Gastrocnemius medialis (tissue), 4 donors: ENCODE results near the gene ZBTB7B. TPM values are rescaled to one million over a fixed set of nuclear protein-coding genes. Genes with fewer than 3 reads are reported as not detected.

ENCODE experiments used
- ATAC-seq, 2 donors: fragments of 150-250 bp; one replicate each; pipeline ENCODE4 v1.9.1; 2016
- DNase-seq, 2 donors: peaks; one replicate each; pipeline ENCODE4 v3.0.0-alpha.2; 2019
- H3K27ac ChIP-seq, 4 donors: fragments of 200-600 bp; sonication (generic); 1 replicate in 1 of 4; 2 replicates in 3 of 4; pipeline ENCODE4 v1.5.1; 2016 to 2018; ENCODE audit warnings: mild to moderate bottlenecking in 2 of 4, moderate library complexity in 1 of 4
- H3K27me3 ChIP-seq, 3 donors: fragments of 200-600 bp; sonication (generic) in 2 of 3; 1 replicate in 1 of 3; 2 replicates in 2 of 3; pipeline versions ENCODE4 v1.5.1 to v1.6.0; 2016 to 2019; ENCODE audit warnings: mild to moderate bottlenecking in 1 of 3, moderate library complexity in 1 of 3
- H3K36me3 ChIP-seq, 2 donors: fragments of 200-600 bp; sonication (generic) in 1 of 2; one replicate each; pipeline ENCODE4 v1.5.1; 2017 to 2018
- H3K4me1 ChIP-seq, 2 donors: fragments of 200-600 bp; sonication (generic) in 1 of 2; one replicate each; pipeline ENCODE4 v1.5.1; 2016 to 2017; ENCODE audit warnings: mild to moderate bottlenecking in 2 of 2
- H3K4me3 ChIP-seq, 4 donors: fragments of 200-600 bp; sonication (generic) in 3 of 4; 1 replicate in 1 of 4; 2 replicates in 3 of 4; pipeline ENCODE4 v1.5.1; 2016 to 2019; ENCODE audit warnings: mild to moderate bottlenecking in 2 of 4
- H3K9me3 ChIP-seq, 3 donors: fragments of 200-600 bp; sonication (generic) in 2 of 3; 1 replicate in 1 of 3; 2 replicates in 2 of 3; pipeline ENCODE4 v1.5.1; 2016 to 2019
- POLR2A ChIP-seq, 2 donors: fragments of 450-650 bp; IDR thresholded peaks; one replicate each; pipeline ENCODE4 v1.6.1; 2017; ENCODE audit warnings: antibody characterized with exemption in 2 of 2, mild to moderate bottlenecking in 2 of 2, moderate library complexity in 2 of 2
- in situ Hi-C, 4 donors: fragments of 200-750 bp; cut with MboI; loops; one replicate each; pipeline versions ENCODE4 v1.15.0 to v1.8.0; 2017; ENCODE audit warnings: low sequenced_read_pairs in 4 of 4
- intact Hi-C: fragments of 100-400 bp; cut with DNase I; formaldehyde crosslinking; loops from one replicate; pipeline ENCODE4 v1.15.1; 2023; ENCODE audit warnings: low total_unique reads
- total RNA-seq, 4 donors: library from RNA; depleted of rRNA; stranded (reverse); fragments of >200 nt; gene quantifications; one replicate each; pipeline versions ENCODE4 v1.1.0 to v1.2.3, GENCODE V29; 2016
- TF ChIP-seq, protein P1 (sequence below), 5 experiments: fragments of 450-650 bp in 3 of 5; fragments of 200-600 bp in 2 of 5; sonication (generic) in 2 of 5; IDR thresholded peaks in 4 of 5; conservative IDR thresholded peaks in 1 of 5; 1 replicate in 4 of 5; 2 replicates in 1 of 5; pipeline ENCODE4 v1.5.1; 2016 to 2019; ENCODE audit warnings: antibody characterized with exemption in 5 of 5, mild to moderate bottlenecking in 3 of 5, moderate library complexity in 3 of 5

ZBTB7B gene
- total RNA-seq, 4 donors from 2014 or later = 61.3 to 100 (median 73.1) TPM

DNA sequence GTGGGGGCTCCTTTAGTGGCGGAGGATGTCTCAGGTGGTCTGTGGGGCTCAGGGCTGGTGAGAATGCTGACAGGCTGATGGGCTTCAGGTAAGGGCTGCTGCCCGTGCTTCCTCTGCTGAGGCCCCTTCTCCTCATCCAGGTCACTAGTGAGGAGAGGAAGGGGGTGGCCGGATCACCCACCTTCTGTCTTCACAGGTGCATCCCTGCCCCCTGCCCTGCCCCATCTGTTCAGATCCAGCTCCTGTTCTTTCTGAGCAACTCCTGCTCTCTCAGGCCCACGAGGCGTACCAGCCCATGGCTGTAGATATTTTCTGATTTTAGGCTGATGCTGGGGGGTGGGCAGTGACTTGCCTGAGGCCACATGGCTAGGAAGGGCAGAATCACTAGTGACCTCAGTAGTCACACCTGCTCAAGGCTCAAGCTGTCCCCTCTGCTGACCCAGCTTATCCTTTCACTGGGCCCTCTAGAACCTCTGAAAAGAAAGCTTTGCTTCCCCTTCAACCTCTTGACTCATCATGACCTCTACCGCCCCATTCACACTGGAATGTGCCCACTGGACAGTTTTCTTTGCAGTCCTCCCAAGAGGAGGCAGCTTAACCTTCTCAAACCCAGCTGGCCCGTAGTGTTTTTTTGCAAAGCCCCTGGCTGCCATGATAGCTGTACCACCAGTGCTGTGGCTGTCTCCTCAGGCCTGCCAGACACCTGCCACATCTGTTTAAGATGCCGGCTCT is 16.2 kb downstream of the ZBTB7B start:
- peaks cover 0 to 13% of the 10 kb centered on the region in 2 donors for H3K36me3 ChIP-seq
- in situ Hi-C loops = loop anchor here in 2 of 4 donors (10.0 kb wide), 1 partner anchor 54 kb away; the partner anchor contains the start of gene PYGO2 (in 2 of the 2)
- peaks cover 13 to 20% of the 10 kb centered on the region in 2 donors for H3K4me1 ChIP-seq
- no peak overlapping the region for H3K4me3 ChIP-seq
- peak overlapping the region in 1 of 4 donors; percentile 95 for H3K27ac ChIP-seq
- ATAC-seq = no peak
- no peak for TF ChIP-seq POLR2A (IDR thresholded peaks at IDR 0.05)
- TF ChIP-seq, protein P1, sequence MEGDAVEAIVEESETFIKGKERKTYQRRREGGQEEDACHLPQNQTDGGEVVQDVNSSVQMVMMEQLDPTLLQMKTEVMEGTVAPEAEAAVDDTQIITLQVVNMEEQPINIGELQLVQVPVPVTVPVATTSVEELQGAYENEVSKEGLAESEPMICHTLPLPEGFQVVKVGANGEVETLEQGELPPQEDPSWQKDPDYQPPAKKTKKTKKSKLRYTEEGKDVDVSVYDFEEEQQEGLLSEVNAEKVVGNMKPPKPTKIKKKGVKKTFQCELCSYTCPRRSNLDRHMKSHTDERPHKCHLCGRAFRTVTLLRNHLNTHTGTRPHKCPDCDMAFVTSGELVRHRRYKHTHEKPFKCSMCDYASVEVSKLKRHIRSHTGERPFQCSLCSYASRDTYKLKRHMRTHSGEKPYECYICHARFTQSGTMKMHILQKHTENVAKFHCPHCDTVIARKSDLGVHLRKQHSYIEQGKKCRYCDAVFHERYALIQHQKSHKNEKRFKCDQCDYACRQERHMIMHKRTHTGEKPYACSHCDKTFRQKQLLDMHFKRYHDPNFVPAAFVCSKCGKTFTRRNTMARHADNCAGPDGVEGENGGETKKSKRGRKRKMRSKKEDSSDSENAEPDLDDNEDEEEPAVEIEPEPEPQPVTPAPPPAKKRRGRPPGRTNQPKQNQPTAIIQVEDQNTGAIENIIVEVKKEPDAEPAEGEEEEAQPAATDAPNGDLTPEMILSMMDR (IDR thresholded peaks at IDR 0.05 in 4 of 5, conservative IDR thresholded peaks at IDR 0.05 in 1 of 5) = no peak
- DNase-seq = no peak
- no peaks in the 10 kb centered on the region for H3K27me3 ChIP-seq
- no peaks in the 10 kb centered on the region for H3K9me3 ChIP-seq
- intact Hi-C loops = no loop called here

DNA sequence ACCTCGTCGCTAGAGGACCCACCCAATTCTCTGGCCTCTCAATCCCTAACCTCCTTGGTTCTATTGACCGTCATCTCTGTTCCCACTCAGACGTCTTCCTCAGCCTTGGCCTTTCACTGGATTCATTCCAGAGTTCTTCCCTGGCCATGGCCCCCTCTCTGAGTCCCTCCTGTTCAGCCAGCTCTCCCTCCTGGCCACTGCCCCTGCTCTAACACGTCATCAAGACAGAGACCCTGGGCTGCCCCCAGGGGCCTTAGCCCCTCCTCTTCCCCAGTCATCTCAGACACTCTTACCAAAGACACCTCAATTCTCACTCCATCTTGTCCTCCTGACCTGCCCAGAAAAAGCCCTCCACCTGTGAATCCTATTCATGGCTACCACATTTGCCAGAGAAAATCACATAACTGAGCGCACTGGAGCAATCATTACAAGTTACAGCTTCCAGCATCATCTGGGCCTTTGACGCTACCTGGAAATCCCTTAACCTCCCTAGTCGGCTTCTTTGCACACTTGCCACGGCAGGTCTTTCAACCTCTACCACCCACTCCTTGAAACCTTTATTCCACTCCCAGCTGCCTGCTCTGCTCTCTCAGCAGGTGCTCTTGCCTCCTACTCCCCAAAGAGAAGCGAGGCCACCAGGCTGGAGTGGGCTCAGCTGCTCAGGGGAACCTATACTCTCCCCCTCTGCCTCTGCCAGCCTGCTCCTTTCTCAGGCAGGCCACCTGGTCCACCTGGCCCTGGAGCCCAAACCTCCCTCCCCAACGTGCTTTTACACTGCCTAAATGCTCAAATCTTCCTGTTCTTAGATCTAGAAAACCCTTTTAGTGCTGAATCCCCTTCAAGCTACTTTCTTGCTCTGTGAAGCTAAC is 17.0 kb downstream of the ZBTB7B start:
- no peak for DNase-seq
- intact Hi-C loops = no loop called here
- Histone ChIP-seq H3K4me3 (no peak overlapping the region), H3K9me3 (no peaks in the 10 kb centered on the region), H3K27ac (no peak overlapping the region), H3K27me3 (no peaks in the 10 kb centered on the region), H3K4me1 (peaks cover 13 to 20% of the 10 kb centered on the region in 2 donors), H3K36me3 (peaks cover 0 to 10% of the 10 kb centered on the region in 2 donors)
- ATAC-seq = no peak
- TF ChIP-seq, protein P1 (IDR thresholded peaks at IDR 0.05 in 4 of 5, conservative IDR thresholded peaks at IDR 0.05 in 1 of 5) = no peak
- no peak for TF ChIP-seq POLR2A (IDR thresholded peaks at IDR 0.05)
- in situ Hi-C loops = loop anchor here in 2 of 4 donors (10.0 kb wide), 1 partner anchor 55 kb away; the partner anchor contains the start of gene PYGO2 (in 2 of the 2)

DNA sequence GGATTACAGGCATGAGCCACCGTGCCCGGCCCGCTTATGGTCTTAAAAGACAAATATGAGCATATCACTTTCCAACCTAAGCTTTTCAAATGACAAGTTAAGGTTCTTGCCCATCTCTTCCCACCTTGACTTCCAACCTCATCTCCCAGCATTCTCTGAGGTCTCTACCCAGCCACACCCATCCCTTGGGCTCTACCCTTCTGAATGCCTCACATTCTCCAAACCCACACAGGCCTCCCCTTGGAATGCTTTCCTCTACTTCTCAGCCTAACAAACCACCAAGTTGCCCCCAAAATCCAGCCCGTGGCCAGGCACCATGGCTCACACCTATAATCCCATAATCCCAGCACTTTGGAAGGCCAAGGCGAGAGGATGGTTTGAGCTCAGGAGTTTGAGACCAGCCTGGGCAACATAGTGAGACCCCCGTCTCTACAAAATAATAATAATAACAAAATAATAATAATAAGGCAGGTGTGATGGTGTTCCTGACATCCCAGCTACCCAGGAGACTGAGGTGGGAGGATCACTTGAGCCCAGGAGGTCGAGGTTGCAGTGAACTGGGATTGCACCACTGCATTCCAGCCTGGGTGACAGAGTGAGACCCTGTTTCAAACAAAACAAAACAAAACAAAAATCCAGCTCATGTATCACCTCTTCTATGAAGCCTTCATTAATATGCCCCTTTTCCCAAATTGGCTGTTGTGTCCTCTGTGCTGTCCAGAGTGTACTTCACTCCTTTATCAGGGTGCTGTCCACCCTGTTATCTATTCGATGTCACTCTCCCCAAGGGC is 19.7 kb downstream of the ZBTB7B start:
- in situ Hi-C loops (no loop called here), intact Hi-C loops (no loop called here)
- TF ChIP-seq, protein P1 (IDR thresholded peaks at IDR 0.05 in 4 of 5, conservative IDR thresholded peaks at IDR 0.05 in 1 of 5) = no peak
- TF ChIP-seq POLR2A (IDR thresholded peaks at IDR 0.05) = no peak
- H3K9me3 ChIP-seq = no peaks in the 10 kb centered on the region
- no peak overlapping the region for H3K27ac ChIP-seq
- peaks cover 6 to 10% of the 10 kb centered on the region in 2 donors for H3K4me1 ChIP-seq
- H3K4me3 ChIP-seq = no peak overlapping the region
- ATAC-seq (no peak), DNase-seq (no peak)
- H3K27me3 ChIP-seq = no peaks in the 10 kb centered on the region
- H3K36me3 ChIP-seq = no peaks in the 10 kb centered on the region

DNA sequence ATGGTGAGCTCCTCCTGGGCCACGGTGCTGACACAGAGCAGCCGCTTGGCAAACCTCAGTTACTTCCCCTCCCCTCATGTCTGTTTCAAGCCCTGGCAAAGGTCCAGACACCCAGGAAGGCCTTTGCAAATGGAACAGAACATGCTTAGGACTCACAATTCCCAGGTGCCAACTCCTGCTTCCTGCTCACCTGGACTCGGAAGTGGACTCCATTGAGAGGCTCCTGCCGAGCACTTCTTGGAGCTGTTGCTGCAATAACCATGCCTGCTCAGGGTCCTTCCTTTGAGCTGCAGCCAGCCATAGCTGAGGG is 20.3 kb downstream of the ZBTB7B start:
- no peak overlapping the region for H3K4me3 ChIP-seq
- no peak for TF ChIP-seq POLR2A (IDR thresholded peaks at IDR 0.05)
- TF ChIP-seq, protein P1 (IDR thresholded peaks at IDR 0.05 in 4 of 5, conservative IDR thresholded peaks at IDR 0.05 in 1 of 5) = no peak
- in situ Hi-C loops = no loop called here
- no peak for ATAC-seq
- intact Hi-C loops = no loop called here
- H3K4me1 ChIP-seq = peaks cover 2 to 7% of the 10 kb centered on the region in 2 donors
- no peaks in the 10 kb centered on the region for H3K36me3 ChIP-seq
- no peak for DNase-seq
- H3K9me3 ChIP-seq = no peaks in the 10 kb centered on the region
- no peak overlapping the region for H3K27ac ChIP-seq
- no peaks in the 10 kb centered on the region for H3K27me3 ChIP-seq
